ACC112 (cell line): ENCODE results near the gene SLC8B1.

Source experiments
- H2AFZ ChIP-seq: fragments of 200-600 bp; sonication (generic); one replicate; pipeline ENCODE4 v1.6.0; 2017; ENCODE audit warnings: antibody characterized with exemption, low read length; ENCODE audit not compliant: unreplicated experiment
- H3K27ac ChIP-seq: fragments of 200-600 bp; sonication (generic); 2 replicates; pipeline ENCODE4 v1.5.1; 2014; ENCODE audit warnings: low read depth, mild to moderate bottlenecking, antibody characterized with exemption, low read length, moderate library complexity
- H3K27me3 ChIP-seq: fragments of 200-600 bp; sonication (generic); 2 replicates; pipeline ENCODE4 v1.6.1; 2014; ENCODE audit warnings: mild to moderate bottlenecking, antibody characterized with exemption, low read length, moderate library complexity, mixed read lengths; ENCODE audit not compliant: insufficient read depth
- H3K36me3 ChIP-seq: fragments of 200-600 bp; sonication (generic); 2 replicates; pipeline ENCODE4 v1.6.1; 2016; ENCODE audit warnings: mild to moderate bottlenecking, antibody characterized with exemption, low read length, moderate library complexity, mixed read lengths; ENCODE audit not compliant: insufficient read depth
- H3K4me1 ChIP-seq: fragments of 200-600 bp; sonication (generic); one replicate; pipeline ENCODE4 v1.6.1; 2016; ENCODE audit warnings: low read length, mixed read lengths; ENCODE audit not compliant: insufficient read depth, unreplicated experiment, control insufficient read depth
- H3K4me3 ChIP-seq: fragments of 200-600 bp; sonication (generic); 2 replicates; pipeline ENCODE4 v1.5.1; 2014; ENCODE audit warnings: mild to moderate bottlenecking, low read depth, low read length
- H3K79me2 ChIP-seq: fragments of 200-600 bp; sonication (generic); one replicate; pipeline ENCODE4 v1.6.0; 2016; ENCODE audit warnings: low read length; ENCODE audit not compliant: control insufficient read depth, unreplicated experiment, insufficient read depth

The SLC8B1 gene

DNA sequence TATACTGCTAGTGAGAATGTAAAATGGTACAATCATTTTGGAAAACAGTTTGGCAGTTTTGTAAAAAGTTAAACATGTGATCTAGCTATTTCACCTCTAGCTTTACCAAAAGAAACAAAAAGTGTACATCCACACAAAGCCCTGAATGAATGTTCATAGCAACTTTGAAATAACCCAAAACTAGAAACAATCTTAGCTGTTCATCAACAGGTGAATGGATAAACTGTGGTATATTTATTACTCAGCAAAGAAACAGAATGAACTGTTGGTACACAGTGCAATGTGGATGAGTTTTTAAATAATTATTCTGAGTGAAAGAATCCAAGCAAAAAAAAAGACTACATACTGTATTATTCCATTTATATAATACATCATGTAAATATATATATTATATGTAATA lies 77.3 kb downstream of the SLC8B1 start:
- Histone ChIP-seq H3K36me3 (peaks cover 7% of the 10 kb centered on the region; the same call in 1 of the 2 replicates), H3K27me3 (no peaks in the 10 kb centered on the region), H3K79me2 (no peaks in the 10 kb centered on the region), H2AFZ (no peak overlapping the region), H3K4me3 (no peak overlapping the region), H3K4me1 (peaks cover 19% of the 10 kb centered on the region), H3K27ac (no peak overlapping the region)

DNA sequence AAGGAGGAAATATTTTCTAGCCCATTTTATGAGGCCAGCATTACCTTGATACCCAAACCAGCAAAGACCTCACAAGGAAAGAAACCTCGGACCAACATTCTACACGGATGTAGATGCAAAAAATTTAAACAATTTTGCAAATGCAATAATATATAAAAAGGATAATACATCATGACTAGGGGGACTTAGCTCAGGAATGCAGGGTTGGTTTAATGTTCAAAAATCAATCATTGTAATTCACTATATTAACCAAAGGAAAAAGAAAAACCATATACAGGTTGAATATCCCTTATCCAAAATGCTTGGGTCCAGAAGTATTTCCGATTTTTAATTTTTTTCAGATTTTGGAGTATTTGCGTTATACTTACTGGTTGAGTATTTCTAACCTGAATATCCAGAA lies 80.6 kb downstream of the SLC8B1 start:
- Histone ChIP-seq H3K36me3 (peaks cover 11% of the 10 kb centered on the region; the same call in 1 of the 2 replicates), H3K4me3 (no peak overlapping the region), H3K27ac (no peak overlapping the region), H3K79me2 (no peaks in the 10 kb centered on the region), H2AFZ (no peak overlapping the region), H3K4me1 (peaks cover 2% of the 10 kb centered on the region), H3K27me3 (no peaks in the 10 kb centered on the region)

DNA sequence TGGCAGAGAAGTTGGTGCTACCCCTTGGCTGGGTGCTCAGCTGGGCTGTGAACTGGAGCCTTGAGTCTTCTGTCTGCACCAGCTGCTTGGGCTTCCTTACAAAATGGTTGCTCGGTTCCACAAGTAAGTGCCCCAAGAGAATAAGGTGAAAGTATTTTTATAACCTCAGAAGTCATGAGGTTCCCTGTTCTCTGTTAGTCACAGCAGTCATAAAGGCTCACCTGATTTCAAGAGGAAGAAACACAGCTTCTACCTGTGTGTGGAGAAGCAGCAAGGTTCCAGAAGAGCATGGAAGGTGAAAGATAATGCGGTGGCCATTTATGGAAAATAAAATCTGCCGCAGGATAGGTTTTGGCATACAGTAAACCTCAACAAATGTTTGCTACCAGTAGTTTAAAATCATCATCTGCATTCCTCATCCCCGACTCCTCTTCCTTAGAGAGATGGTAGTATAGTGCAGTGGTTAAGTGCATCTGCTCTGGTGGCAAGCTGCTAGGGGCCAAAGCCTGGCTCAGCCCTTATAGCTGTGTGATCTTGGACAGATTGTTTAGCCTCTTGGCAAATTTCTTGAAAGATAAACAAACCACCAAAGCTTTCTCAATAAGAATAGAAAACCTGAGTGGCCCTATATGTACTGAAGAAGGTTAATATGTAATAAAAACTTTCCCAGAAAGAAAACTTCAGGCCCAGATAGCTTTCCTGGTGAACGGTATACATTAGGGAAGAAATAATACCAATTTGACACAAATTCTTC lies 81.2 kb downstream of the SLC8B1 start:
- Histone ChIP-seq H3K4me1 (no peaks in the 10 kb centered on the region), H3K4me3 (no peak overlapping the region), H3K27me3 (no peaks in the 10 kb centered on the region), H3K36me3 (peaks cover 11% of the 10 kb centered on the region; the same call in 1 of the 2 replicates), H3K79me2 (no peaks in the 10 kb centered on the region), H3K27ac (no peak overlapping the region), H2AFZ (no peak overlapping the region)

DNA sequence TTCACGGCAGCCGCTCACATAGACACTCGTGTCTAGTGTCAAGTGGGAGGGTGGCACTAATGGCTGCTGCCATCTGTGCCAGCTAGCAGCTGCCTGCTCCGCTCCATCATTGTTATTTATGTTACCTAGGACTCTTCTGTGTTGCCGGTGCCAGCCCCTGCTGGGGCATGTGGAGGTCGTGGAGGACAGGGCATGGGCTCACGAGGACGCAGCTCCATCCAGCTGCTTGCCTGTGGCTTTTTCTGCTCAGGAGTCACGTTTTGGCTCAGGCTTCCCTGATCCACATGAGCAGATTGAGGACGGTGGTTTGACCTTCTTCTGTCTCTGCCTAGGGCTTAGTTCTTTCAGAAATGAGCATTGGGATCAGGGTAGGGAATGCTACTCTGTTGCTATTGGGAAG lies 82.4 kb downstream of the SLC8B1 start:
- Histone ChIP-seq H3K27me3 (no peaks in the 10 kb centered on the region), H3K4me3 (no peak overlapping the region), H2AFZ (no peak overlapping the region), H3K4me1 (peaks cover 2% of the 10 kb centered on the region), H3K27ac (no peak overlapping the region), H3K79me2 (no peaks in the 10 kb centered on the region), H3K36me3 (peaks cover 11% of the 10 kb centered on the region; the same call in 1 of the 2 replicates)

DNA sequence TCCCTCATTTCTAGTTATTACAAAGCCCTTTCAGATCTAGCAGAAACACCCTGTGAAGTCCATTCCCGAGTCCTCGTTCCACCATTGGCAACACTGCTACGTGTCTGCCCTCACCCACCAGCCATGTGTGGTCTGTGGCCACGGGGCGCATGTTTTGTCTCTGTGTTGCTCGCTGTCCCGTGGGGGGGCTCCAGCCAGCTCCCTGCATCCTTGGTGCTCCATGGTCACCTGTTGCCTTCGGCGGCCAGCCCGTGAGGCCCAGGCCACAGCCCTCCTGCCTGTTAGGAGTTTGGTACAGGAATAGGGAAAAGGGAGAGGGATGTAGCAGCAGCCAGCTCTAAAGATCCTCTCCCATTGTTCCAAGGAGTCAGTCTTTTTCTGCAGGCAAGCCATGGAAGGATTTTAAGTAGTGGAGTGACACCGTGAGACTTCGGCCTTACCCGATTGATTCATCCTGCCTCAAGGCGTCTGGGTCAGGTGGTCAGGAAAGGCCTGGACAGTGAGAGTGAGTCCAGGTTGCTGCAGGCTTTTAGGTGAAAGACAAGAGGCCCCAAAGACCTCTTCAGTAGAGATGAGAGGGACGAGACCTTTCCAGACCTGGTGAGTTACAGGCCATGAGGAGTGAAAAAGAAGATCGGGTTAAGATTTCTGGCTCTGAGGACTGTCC lies 83.4 kb downstream of the SLC8B1 start:
- Histone ChIP-seq H3K4me3 (no peak overlapping the region), H3K27ac (no peak overlapping the region), H2AFZ (no peak overlapping the region), H3K4me1 (peaks cover 12% of the 10 kb centered on the region), H3K79me2 (no peaks in the 10 kb centered on the region), H3K36me3 (peaks cover 11% of the 10 kb centered on the region; the same call in 1 of the 2 replicates), H3K27me3 (no peaks in the 10 kb centered on the region)

DNA sequence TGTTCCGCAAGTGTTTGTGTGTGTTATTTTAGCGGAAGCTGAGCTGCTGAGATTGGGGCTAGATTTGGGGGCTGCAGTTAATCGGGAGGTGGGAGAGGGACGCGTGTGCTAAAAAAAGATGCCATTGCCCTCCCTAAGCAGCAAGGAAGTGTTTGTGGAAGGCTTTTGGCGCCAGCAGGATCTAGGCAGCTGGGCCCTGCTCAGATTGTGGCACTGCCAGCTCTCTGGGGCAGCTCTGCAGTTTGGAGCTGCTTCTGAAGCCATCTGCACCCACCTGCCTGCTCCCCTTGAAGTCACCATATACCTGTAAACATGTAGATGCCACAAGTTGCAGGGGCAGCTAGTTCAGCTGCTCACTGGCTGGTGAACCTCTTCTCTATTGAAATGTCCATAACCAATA lies 84.9 kb downstream of the SLC8B1 start:
- H3K36me3 ChIP-seq, result peaks cover 11% of the 10 kb centered on the region; the same call in 1 of the 2 replicates
- H3K4me1 ChIP-seq, result peaks cover 24% of the 10 kb centered on the region
- H3K79me2 ChIP-seq, result no peaks in the 10 kb centered on the region
- no peaks in the 10 kb centered on the region for H3K27me3 ChIP-seq
- no peak overlapping the region for H3K4me3 ChIP-seq
- no peak overlapping the region for H3K27ac ChIP-seq
- H2AFZ ChIP-seq, result no peak overlapping the region

DNA sequence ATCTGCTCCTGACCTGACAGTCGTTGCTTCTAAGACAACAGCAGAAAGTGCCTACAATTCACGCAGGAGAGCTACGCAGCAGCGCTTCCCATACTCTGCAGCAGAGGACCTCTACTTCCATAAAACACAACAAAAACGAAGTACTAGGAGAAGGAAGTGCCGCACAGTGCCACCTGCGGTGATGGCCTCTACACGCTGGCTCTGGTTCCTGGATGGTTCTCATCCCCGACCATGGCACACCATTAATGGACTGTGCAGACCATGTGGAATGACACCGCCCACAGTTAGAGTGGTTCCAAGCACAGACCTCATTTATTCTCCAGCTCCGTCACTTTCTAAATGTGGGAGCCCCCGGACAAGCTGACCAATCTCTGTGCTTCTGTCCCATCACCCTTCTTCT lies 85.4 kb downstream of the SLC8B1 start:
- peaks cover 11% of the 10 kb centered on the region; the same call in 1 of the 2 replicates for H3K36me3 ChIP-seq
- no peaks in the 10 kb centered on the region for H3K79me2 ChIP-seq
- no peak overlapping the region for H2AFZ ChIP-seq
- peaks cover 29% of the 10 kb centered on the region for H3K4me1 ChIP-seq
- no peak overlapping the region for H3K4me3 ChIP-seq
- H3K27ac ChIP-seq, result no peak overlapping the region
- H3K27me3 ChIP-seq, result no peaks in the 10 kb centered on the region

DNA sequence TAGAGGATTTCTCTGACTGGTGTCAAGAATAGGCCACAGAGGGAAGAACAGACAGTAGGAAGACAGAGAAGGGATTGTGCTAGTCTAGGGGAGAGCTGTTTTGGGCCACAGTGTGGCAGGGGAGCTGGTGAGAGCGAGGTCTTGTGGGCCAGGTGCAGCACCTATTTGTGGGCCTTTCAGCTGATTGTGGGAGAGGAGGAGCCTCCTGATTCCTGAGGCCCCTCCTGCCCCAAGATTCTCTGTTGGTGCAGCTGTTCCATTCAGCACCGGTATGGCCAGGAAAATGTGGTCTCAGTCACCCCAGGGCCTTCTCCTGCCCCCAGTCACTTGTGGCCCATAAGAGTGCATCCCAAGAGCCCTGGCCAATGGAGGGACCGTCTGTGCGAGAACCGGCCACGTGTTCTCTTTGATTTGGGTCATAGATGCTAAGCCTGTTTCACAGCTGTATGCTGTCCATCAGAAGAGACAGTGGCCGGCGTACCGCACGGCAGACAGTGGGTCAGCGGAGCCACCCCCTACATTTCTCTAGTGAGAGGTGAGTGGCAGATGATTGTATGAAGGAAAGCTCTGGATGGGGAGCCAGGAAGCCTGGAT lies 86.0 kb downstream of the SLC8B1 start:
- Histone ChIP-seq H3K27ac (no peak overlapping the region), H3K27me3 (no peaks in the 10 kb centered on the region), H2AFZ (no peak overlapping the region), H3K79me2 (no peaks in the 10 kb centered on the region), H3K4me1 (peaks cover 35% of the 10 kb centered on the region), H3K36me3 (peaks cover 10% of the 10 kb centered on the region; the same call in 1 of the 2 replicates), H3K4me3 (no peak overlapping the region)
